Measurements from ENCODE around the gene NEGR1. TPM values are rescaled to one million over a fixed set of nuclear protein-coding genes. Genes with fewer than 3 reads are reported as not detected.

NEGR1 gene
- total RNA-seq, 2 experiments from 2014 or later: not detected

DNA sequence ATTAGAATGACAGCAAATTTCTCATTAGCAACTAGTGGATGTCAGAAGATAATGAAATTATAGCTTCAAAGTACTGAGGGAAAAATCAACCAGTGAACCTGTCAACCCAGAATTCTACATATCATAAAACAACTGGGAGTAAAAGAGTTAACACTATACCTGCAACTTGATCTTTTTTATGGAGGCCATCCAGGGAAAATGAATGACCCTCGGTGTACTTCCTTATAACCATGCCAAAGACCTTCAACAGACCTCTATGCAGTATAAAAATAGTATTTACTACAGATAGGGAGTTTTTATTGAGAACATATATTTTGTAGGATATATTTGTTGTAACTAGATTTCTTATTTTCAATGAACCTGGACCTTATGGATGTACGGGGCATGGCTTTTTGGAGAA, 809.0 kb downstream of the NEGR1 start:
- Mint-ChIP-seq H3K36me3 (ENCODE audit: low read depth) (no peaks in the 10 kb centered on the region), H3K9me3 (no peaks in the 10 kb centered on the region), H3K4me3 (no peak overlapping the region), H3K27ac (no peak overlapping the region), H3K4me1 (ENCODE audit: low read depth) (no peaks in the 10 kb centered on the region), H3K27me3 (no peaks in the 10 kb centered on the region)
- ChIA-PET CTCF (no interaction called here), POLR2A (no interaction called here)
- DNase-seq: no peak
- intact Hi-C loops (cut with micrococcal nuclease): no loop called here
- ATAC-seq: no peak
- TF ChIP-seq, protein P1, sequence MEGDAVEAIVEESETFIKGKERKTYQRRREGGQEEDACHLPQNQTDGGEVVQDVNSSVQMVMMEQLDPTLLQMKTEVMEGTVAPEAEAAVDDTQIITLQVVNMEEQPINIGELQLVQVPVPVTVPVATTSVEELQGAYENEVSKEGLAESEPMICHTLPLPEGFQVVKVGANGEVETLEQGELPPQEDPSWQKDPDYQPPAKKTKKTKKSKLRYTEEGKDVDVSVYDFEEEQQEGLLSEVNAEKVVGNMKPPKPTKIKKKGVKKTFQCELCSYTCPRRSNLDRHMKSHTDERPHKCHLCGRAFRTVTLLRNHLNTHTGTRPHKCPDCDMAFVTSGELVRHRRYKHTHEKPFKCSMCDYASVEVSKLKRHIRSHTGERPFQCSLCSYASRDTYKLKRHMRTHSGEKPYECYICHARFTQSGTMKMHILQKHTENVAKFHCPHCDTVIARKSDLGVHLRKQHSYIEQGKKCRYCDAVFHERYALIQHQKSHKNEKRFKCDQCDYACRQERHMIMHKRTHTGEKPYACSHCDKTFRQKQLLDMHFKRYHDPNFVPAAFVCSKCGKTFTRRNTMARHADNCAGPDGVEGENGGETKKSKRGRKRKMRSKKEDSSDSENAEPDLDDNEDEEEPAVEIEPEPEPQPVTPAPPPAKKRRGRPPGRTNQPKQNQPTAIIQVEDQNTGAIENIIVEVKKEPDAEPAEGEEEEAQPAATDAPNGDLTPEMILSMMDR (IDR thresholded peaks at IDR 0.05): no peak

DNA sequence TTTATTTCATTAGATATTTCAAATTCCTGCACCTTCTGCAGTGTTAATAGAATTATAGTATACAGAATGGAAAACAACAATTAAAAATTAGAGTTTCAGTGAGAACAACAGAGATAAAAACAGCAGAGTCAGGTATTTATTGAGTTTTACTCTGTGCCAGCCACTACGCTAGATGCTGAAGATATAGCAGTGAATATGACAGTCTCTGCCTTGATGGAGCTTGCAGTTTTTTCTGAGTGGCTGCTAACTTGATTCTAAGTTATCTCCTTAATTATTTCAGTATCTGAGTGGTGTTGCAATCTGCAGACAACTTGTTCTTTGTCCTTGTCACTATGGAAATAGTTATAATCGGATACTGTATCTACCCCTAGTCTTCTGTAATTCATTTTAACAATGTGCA, 817.2 kb downstream of the NEGR1 start:
- Mint-ChIP-seq H3K4me3 (no peak overlapping the region), H3K36me3 (ENCODE audit: low read depth) (no peaks in the 10 kb centered on the region), H3K4me1 (ENCODE audit: low read depth) (no peaks in the 10 kb centered on the region), H3K27me3 (no peaks in the 10 kb centered on the region), H3K9me3 (no peaks in the 10 kb centered on the region), H3K27ac (no peak overlapping the region)
- intact Hi-C loops (cut with micrococcal nuclease): no loop called here
- no peak for ATAC-seq
- ChIA-PET CTCF (no interaction called here), POLR2A (no interaction called here)
- TF ChIP-seq, protein P1 (IDR thresholded peaks at IDR 0.05): no peak
- DNase-seq: no peak

DNA sequence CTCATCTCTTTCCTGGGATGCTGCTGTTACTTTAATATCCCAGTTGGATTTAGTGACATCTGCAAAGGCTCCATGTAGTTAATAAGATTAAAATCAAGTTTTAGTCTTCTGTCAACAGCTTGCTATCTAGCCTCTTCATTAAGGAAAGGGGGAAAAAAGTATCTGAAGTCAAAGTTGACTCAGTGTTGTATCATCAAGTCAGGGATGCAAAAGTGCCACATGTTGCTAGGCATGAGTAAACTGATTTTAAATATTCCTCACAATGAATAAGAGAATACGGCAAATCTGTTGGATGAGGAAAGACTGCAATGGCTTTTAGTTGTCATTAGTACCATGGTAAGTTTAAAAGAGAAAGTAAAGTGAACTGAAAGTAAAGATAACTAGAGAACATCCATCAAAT, 818.3 kb downstream of the NEGR1 start:
- H3K27me3 Mint-ChIP-seq: no peaks in the 10 kb centered on the region
- intact Hi-C loops (cut with micrococcal nuclease): no loop called here
- TF ChIP-seq, protein P1 (IDR thresholded peaks at IDR 0.05): no peak
- no peaks in the 10 kb centered on the region for H3K36me3 Mint-ChIP-seq (ENCODE audit: low read depth)
- CTCF ChIA-PET: no interaction called here
- no peak overlapping the region for H3K27ac Mint-ChIP-seq
- no peaks in the 10 kb centered on the region for H3K4me1 Mint-ChIP-seq (ENCODE audit: low read depth)
- no peak overlapping the region for H3K4me3 Mint-ChIP-seq
- H3K9me3 Mint-ChIP-seq: no peaks in the 10 kb centered on the region
- ATAC-seq: no peak
- POLR2A ChIA-PET: no interaction called here
- DNase-seq: no peak

DNA sequence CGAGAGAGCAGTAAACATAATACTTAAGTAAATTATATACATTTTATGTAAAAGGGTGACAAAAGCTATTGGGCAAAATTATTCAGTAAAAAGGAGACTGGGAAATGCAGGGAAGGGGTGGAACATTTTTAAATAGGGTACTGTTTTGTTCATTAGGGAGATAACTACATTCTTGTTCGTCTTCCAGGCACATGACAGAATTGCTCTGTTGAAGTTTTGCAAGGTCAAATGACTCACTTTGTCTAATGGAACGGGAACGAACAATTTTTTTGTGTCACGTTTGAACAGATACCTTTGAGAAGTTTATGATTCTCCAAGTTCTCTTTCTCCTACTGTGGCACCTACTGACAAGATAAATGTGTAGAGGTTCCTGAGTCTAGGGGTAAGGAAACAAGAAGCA, 819.2 kb downstream of the NEGR1 start:
- intact Hi-C loops (cut with micrococcal nuclease): no loop called here
- ATAC-seq (no peak), DNase-seq (no peak)
- ChIA-PET CTCF (no interaction called here), POLR2A (no interaction called here)
- Mint-ChIP-seq H3K27ac (no peak overlapping the region), H3K4me3 (no peak overlapping the region), H3K27me3 (no peaks in the 10 kb centered on the region), H3K36me3 (ENCODE audit: low read depth) (no peaks in the 10 kb centered on the region), H3K9me3 (no peaks in the 10 kb centered on the region), H3K4me1 (ENCODE audit: low read depth) (no peaks in the 10 kb centered on the region)
- TF ChIP-seq, protein P1 (IDR thresholded peaks at IDR 0.05): no peak

DNA sequence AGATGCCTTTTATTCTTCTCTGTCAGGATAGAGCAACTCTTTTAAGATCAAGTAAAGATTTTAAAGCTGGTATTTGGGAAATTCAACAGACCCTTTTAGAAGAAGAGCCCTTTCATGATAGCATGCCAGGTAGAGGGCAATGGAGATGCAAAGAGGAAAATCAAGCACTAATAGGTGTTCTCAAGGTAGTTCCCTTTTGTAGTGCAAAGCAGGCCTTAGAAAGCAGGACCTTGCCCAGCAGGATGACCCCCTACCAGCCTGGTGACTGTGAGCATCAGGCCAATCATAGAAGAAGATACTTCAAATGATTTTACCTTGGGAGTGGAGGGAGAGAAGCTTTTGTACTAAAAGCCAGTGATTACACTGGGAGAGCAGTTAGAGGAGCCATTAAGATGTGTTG, 820.1 kb downstream of the NEGR1 start:
- Mint-ChIP-seq H3K4me3 (no peak overlapping the region), H3K9me3 (no peaks in the 10 kb centered on the region), H3K27me3 (no peaks in the 10 kb centered on the region), H3K4me1 (ENCODE audit: low read depth) (no peaks in the 10 kb centered on the region), H3K36me3 (ENCODE audit: low read depth) (no peaks in the 10 kb centered on the region), H3K27ac (no peak overlapping the region)
- POLR2A ChIA-PET: no interaction called here
- DNase-seq (no peak), ATAC-seq (no peak)
- intact Hi-C loops (cut with micrococcal nuclease): no loop called here
- TF ChIP-seq, protein P1 (IDR thresholded peaks at IDR 0.05): no peak
- CTCF ChIA-PET: no interaction called here
